Astrocyte of the spinal cord (primary cell): ENCODE measurements around the gene CABCOCO1.
A peak's percentile ranks its signal among the peaks of the same experiment; 100 is the strongest.

Experiments used
- DNase-seq: peaks from one replicate; pipeline ENCODE4 v3.0.0; 2011; ENCODE audit warnings: low read depth, low spot score
- H3K4me3 ChIP-seq: 2 replicates; pipeline ENCODE4 v1.5.1; 2011; ENCODE audit warnings: low read depth, mild to moderate bottlenecking, low read length, moderate library complexity
- in situ Hi-C: cut with HindIII; loops from 2 replicates; pipeline ENCODE4 v1.10.0; 2017; ENCODE audit warnings: low sequenced_read_pairs
- TF ChIP-seq, protein P1 (sequence below): IDR thresholded peaks from 2 replicates; pipeline ENCODE4 v1.5.1; 2012; ENCODE audit warnings: low read depth, mild to moderate bottlenecking, low read length, inconsistent platforms

CABCOCO1 gene

DNA sequence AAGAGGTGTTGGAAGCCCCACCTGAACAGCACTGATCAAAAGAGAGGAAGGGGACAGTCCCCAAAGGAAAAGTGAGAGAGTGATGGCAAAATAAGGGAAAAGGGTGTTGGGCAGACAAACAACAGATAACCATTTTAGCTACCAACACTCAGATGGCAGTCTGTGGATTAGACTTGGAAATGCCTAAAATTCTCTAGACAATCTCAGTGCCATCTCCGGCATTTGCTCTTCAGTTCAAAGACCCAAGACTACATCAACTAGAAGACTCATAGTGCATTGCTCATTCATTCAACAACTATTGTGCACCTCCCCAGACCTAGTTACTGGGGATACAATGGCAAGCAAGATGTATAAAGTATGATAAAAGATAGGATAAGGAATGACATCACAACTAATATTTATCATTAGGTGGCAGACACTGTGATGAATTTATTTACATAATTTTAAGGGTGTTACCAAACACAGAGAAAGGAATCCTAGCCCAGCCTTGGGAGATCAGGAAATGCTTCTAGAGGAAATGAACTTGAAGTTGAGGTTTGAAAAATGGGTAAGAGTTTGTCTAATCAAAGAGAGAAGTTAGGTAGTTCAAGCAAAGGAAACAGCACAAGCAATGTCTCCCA, 129.5 kb downstream of the CABCOCO1 start:
- in situ Hi-C loops, result no loop called here
- TF ChIP-seq, protein P1, sequence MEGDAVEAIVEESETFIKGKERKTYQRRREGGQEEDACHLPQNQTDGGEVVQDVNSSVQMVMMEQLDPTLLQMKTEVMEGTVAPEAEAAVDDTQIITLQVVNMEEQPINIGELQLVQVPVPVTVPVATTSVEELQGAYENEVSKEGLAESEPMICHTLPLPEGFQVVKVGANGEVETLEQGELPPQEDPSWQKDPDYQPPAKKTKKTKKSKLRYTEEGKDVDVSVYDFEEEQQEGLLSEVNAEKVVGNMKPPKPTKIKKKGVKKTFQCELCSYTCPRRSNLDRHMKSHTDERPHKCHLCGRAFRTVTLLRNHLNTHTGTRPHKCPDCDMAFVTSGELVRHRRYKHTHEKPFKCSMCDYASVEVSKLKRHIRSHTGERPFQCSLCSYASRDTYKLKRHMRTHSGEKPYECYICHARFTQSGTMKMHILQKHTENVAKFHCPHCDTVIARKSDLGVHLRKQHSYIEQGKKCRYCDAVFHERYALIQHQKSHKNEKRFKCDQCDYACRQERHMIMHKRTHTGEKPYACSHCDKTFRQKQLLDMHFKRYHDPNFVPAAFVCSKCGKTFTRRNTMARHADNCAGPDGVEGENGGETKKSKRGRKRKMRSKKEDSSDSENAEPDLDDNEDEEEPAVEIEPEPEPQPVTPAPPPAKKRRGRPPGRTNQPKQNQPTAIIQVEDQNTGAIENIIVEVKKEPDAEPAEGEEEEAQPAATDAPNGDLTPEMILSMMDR, result no peak
- no peak for DNase-seq
- H3K4me3 ChIP-seq, result no peak overlapping the region

DNA sequence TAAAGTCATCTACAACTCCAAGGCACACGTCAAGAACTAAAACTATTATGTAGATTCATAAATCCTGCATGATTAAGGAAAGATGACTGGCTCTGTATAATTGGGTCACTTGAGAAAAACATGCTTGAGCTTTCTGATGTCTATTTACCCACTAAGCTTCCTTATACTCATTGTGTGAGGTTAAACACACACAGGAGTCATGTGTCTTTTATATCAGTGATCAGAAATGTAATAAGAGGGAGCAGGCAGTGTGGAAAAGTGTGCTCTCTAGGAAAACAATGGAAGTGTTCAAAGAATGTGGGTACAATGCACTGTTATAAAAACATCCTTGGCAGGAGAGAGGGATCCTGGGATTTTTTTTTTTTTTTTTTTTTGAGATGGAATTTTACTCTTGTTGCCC, 130.2 kb downstream of the CABCOCO1 start:
- no peak for DNase-seq
- TF ChIP-seq, protein P1, result no peak
- in situ Hi-C loops, result no loop called here
- no peak overlapping the region for H3K4me3 ChIP-seq

DNA sequence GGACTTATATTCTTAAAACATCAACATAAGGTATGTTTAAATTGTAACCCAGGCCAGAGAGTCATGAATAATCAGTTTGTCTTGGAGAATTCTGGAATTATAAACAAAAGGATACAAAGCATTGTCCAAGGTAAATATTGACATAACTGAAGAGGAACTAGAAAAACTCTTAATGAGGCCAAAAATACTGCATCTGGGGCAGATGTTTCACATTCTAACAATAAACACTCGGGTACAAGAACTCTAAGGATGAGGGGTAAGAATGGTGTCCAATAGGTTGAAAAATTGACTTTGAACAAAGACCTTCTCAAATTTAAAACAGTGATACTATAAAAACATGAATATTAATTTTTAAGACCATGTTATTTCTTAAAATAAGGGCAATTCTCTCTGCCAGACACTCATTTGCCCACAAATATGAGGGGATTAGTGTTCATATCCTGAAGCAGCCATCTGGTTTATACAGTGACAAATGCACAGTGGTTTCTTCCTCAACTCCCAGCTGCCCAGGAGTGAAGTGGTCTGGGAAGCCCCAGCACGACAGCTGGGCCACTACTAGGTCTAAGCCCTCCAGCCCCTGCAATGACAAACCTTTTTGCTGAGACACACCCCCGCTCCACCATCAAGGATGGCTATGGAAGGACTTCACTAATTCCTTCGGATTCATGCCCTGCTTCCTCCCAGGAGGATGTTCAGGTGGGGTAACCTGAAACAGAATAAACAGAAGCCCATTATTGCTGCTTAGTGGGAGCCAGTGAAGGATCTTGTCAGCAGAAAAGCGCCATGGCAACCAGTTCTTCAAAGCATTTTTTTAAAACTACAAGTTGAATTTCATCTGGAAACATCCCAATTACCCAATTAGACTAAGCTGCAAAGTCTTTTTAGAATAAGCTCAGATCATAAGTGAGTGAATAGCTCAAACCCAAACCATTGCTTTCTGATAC, 131.3 kb downstream of the CABCOCO1 start:
- TF ChIP-seq, protein P1, result no peak
- in situ Hi-C loops, result no loop called here
- no peak overlapping the region for H3K4me3 ChIP-seq
- peak; percentile 59 for DNase-seq

DNA sequence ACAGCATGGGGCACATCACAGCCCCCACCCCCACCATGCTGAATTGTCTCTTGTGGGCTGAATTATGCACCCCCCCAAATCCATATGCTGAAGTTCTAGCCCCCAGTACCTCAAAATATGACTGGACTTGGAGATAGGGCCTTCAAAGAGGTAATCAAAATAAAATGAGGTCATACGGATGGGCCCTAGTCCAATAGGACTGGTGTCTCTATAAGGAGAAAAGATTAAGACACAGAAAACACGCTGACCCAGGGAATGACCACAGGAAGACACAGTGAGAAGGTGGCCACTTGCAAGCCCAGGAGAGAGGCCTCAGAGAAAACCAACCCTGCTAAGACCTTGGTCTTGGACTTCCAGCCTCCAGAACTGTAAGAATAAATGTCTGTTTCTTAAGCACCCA, 132.4 kb downstream of the CABCOCO1 start:
- in situ Hi-C loops, result no loop called here
- H3K4me3 ChIP-seq, result no peak overlapping the region
- no peak for DNase-seq
- TF ChIP-seq, protein P1, result no peak

DNA sequence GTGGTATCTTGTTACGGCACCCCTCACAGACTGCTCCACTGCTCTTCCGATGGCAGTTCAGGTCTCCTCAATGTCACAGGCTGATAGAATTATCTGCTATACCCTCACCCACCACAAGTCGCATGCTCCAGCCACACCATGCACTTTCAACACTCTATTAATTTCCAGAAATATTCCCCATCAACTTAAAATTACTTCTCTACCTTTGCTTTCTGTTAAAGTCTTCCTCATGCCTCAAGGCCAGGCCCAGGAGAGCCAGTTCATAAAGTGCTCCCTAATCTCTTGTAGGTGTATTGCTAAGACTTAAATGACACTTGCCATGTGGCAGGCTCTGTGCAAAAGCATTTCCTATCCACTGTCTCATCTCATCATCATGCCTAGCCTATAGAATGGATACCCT, 132.8 kb downstream of the CABCOCO1 start:
- in situ Hi-C loops, result no loop called here
- no peak overlapping the region for H3K4me3 ChIP-seq
- no peak for DNase-seq
- TF ChIP-seq, protein P1, result no peak

DNA sequence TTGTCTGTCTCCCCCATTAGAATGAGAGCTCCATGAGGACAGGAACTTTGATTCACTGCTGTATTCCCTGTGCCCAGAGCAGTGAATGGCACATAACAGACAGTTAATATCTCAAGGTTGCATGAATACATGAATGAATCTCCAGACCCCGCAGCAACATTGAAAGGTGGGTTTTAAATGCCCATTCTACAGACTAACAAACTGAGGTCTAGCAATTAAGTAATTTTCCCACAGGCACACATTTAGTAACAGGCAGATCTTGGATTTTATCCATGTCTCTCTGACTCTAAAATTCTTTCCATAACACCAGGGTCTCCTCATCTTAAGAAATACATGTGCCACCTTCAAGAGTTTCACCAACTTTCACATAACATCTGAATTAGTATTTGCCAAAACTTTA, 134.1 kb downstream of the CABCOCO1 start:
- TF ChIP-seq, protein P1, result no peak
- no peak overlapping the region for H3K4me3 ChIP-seq
- in situ Hi-C loops, result no loop called here
- no peak for DNase-seq
